GM18499 (cell line): ENCODE data around the gene HLA-DMA.

Source experiments
- ATAC-seq: cut with Tn5 transposase; IDR thresholded peaks from one replicate; pipeline ENCODE4 v1.9.1; 2021; ENCODE audit warnings: moderate number of reproducible peaks; ENCODE audit not compliant: insufficient read depth, unreplicated experiment

Gene HLA-DMA

DNA sequence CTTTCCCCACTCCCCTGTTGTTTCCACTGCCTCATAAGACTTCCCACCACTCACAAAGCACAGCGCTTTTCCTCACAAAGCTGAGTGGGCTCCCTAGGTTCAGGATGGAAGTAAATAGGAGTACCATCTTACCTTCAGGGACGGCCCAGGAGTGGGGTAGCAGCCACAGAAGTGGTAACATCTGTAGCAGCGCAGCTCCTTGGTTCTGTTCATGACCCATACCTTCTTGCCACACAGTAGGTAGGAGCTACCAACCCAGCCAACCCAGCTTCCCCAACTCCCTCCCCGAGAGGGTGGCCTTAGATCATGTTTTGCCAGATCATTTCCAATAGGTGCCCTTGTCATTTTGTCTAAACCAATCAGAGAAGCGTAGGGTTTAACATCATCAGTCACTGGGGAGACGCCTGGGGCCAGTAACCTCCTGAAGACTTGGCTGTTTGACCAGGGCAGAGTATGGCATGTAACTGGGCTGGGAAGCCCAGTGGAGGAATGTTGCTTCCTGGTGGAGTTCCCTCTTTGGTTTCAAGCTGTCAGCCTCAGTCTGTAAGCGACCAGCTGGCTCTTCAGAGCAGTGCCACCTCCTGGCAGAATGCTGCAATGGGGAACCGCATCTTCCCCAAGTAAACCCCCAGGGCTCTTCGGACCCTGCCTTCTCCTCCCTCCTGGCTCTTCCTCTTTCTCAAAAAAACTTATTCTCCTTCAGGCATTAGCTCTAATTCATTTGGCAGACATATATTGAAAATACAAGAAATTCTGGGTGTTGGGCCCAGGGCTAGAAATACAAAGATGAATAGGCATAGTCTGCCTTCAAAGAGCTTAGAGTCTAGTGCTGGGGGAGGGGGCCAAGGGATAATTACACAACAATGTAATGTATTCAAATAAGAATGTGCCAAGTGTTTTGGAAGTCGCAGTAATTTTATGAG is at the start of gene HLA-DMA:
Gene HLA-DMA (minus strand): TSS at position 281 of the 923 bp plus-strand sequence. CDS start 61 bp downstream, at position 220.
- peak; percentile 82 for ATAC-seq

DNA sequence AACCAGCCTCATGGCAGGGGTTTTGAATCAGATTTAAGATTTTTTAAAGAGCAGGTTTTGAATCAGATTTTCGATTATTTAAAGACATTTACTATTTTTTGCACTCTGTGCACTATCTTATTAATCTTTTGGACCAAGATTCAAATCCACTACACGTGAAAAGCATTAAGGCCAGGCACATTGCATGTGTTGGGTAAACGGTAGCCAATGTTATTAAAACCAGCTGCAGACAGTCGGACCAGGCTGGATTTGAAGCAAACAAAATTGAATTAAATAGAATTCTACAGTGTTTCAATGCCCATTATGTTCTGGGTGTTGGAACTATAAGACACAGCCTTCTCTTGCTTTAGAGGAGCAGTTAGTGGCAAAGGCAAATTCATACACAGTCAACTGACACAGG is 48.8 kb upstream of the HLA-DMA start:
- no peak for ATAC-seq

DNA sequence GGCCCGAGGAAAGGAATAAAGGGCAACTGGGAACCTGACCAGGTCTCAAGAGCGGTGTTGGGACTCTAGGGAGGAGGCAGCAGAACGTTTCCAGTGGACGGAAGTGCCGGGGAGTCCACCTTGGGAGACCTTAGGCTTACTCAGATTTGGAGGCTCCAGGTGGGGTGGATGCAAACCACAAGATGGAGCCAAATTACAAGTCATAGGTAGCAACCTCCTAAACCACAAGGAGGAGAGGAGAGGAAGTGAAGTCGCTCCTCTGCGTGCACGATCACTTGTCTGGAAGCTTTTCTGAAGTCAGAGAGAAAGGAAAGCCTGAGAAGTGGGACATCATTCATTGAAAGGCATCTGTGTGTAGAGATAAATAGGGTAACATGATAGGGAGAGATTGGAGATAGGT is 47.2 kb upstream of the HLA-DMA start:
- no peak for ATAC-seq

DNA sequence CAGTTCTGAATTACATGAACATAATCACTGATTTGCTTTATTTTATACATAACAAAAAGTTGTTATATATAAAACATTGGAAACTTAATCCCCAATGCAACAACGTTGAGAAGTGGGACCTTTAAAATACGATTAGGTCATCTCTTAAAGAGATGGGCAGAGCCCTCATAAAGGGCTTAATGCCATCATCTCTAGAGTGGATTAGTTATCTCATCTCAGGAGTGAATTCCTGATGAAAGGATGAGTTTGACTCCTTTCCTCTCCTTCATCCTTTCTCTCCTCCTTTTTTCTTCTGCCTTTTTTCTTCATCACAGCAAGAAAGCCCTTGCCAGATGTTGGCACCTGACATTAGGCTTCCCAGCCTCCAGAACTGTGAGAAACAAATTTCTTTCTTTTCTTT is 42.6 kb upstream of the HLA-DMA start:
- no peak for ATAC-seq

GRCh38 chr6:32993363-32993973 is 40.6 kb upstream of the HLA-DMA start:
- no peak for ATAC-seq

DNA sequence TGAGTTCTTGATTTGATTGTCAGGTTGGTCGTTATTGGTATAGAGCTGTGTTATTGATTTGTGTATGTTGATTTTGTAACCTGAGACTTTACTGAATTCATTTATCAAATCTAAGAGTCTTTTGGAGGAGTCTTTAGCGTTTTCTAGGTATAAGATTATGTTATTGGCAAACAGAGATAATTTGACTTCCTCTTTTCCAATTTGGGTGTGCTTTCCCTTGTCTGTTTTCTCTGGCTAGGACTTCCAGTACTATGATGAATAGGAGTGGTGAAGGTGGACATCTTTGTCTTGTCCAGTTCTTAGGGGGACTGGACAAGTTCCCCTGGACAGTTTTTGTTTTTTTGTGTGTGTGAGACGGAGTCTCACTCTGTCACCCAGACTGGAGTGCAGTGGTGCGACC is 39.1 kb upstream of the HLA-DMA start:
- no peak for ATAC-seq

DNA sequence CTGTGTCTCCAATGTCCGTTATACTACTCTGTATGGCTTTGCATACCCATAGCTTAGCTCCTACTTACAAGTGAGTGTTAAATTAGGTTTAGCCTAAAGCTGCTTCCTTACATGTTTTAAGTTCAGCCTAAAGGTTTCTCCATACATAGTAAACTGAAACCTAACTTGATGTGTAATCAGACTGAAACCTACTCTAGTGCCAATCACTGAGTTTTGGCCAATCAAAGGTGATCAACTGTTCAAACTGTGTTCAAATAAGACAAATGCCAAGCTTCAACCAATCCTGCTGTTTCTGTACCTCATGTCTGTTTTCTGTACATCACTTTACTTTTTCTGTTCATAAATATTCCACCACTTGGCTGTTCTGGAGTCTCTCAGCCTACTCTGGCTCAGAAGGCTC is 36.5 kb upstream of the HLA-DMA start:
- no peak for ATAC-seq

DNA sequence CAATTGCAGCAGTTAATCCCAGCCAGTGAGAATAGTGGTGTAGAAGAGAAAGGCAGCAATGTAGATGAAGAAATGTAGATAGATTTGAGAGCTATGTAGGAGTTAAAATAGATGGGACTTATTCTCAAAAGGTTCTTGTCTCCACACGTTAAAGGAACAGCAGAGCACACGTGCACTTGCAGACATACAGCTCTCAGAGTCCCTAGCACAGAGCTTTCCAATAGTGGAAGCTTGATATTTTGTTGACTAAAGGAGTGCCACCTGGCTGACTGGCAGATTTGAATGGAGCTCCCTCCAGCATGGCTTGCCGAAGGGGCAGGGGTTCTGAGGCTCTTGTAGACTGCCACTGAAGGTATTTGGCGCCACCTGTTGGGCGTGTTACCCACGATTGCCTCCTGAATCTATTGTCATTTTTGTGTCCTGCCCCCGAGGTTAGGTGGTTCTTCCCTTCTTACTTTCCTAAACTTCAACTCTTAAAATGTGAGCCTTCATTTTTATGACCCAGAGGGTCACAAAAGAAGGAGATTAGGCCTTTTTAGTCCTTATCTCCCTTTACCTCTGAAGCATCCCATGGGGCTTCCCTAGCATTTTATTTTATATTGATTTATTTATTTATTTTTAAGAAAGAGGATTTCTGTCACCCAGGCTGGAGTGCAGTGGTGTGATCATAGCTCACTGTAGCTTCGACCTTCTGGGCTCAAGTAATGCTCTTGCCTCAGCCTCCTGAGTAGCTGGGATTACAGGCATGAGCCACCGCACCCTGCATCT is 31.9 kb upstream of the HLA-DMA start:
- no peak for ATAC-seq

- no peak for ATAC-seq
Observed at GRCh38 chr6:32983964-32984621, 31.2 kb upstream of the HLA-DMA start.

GRCh38 chr6:32983493-32983848 is 30.6 kb upstream of the HLA-DMA start:
- no peak for ATAC-seq

DNA sequence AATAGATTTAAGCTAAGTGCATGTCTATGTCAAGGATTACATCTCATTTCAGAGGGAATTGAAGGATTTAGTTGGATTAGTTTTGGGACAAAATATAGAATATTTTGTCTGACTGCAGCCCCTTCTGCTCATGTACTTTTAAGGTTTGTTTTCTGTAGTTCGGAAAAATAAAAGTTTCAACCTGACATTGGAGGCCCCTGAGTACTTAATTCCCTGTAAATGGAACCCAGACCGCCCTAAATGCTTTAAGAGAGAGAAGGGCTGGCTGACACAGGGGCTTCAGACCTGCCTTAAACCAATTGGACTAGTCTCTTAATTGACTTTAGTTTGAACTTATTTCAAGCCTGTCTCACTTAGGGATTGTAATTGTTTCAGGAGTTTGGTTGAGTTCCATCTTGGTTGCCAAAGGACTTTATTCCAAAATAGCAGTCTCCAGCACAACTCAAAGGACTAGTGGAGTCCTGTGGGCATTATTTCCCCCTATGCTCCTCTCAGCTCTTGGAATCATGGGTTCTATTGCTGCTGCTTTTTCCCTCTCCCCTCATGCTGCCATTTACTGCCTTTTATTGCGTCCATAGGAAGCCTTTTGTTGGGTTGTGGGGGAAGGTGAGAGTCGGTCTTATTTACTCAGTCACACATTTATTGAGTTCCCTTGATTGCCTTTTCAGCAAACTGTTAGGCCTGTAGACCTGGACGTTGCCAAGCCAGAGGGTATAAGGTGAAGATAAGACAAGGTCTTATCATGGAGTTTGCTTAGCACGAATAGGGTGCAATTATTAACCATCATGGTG is 30.0 kb upstream of the HLA-DMA start:
- ATAC-seq = no peak

DNA sequence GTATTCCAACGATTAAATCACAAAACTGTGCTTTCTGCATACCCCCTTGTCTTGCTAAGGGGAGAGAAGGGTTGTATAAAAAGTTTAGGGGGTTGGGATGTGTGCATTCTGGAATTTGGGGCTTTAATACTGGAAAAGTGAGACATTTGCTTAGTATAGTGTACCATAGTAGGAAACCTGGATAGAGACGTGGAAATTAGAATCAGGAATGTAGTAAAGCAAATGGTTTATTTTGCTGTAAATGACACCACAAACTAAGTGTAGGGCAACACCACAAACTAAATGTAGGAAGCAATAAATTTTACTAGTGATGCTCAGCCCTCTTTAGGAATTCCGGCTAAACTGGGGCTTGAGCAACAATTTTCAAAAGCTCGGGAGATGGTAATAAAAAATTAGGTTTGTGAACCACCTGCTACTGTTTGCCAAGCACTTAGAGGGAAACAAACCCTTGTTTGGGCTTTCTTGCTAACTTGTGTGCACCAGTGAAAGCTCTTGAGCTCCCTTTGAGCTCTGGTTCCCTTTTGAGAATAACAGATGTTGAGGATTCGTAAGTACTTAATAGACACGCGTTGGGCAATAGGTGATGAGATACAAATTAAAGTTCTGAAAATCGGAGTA is 29.3 kb upstream of the HLA-DMA start:
- no peak for ATAC-seq

DNA sequence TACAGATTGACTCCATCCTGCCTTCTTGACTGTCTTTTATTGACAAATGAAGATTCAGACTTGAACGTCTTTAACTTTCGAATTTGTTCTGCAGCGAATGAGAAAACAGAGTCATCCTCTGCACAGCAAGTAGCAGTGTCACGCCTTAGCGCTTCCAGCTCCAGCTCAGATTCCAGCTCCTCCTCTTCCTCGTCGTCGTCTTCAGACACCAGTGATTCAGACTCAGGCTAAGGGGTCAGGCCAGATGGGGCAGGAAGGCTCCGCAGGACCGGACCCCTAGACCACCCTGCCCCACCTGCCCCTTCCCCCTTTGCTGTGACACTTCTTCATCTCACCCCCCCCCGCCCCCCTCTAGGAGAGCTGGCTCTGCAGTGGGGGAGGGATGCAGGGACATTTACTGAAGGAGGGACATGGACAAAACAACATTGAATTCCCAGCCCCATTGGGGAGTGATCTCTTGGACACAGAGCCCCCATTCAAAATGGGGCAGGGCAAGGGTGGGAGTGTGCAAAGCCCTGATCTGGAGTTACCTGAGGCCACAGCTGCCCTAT is 27.7 kb upstream of the HLA-DMA start:
- ATAC-seq = no peak

GRCh38 chr6:32979720-32980487 is 27.0 kb upstream of the HLA-DMA start:
- ATAC-seq = no peak

GRCh38 chr6:32977953-32978324 is 25.0 kb upstream of the HLA-DMA start:
- no peak for ATAC-seq

DNA sequence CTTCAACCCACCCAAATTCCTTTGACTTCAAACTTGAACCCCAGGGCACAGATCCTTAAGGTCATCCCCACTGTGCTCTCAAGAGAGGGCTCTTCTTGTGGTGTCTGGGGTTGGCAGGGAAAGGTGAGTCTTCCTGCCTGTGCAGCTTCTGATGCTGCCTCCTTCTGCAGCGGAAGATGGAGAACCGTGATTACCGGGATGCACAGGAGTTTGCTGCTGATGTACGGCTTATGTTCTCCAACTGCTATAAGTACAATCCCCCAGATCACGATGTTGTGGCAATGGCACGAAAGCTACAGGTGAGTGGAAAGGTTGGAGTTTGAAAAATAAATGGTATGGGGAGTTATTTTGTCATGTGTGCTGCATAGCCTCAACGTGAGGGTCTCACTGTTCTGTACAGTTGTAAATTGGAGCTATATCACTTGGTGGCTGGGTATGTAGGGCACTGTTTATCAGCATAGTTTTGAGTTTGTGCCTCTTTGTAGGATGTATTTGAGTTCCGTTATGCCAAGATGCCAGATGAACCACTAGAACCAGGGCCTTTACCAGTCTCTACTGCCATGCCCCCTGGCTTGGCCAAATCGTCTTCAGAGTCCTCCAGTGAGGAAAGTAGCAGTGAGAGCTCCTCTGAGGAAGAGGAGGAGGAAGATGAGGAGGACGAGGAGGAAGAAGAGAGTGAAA is 24.5 kb upstream of the HLA-DMA start:
- no peak for ATAC-seq

DNA sequence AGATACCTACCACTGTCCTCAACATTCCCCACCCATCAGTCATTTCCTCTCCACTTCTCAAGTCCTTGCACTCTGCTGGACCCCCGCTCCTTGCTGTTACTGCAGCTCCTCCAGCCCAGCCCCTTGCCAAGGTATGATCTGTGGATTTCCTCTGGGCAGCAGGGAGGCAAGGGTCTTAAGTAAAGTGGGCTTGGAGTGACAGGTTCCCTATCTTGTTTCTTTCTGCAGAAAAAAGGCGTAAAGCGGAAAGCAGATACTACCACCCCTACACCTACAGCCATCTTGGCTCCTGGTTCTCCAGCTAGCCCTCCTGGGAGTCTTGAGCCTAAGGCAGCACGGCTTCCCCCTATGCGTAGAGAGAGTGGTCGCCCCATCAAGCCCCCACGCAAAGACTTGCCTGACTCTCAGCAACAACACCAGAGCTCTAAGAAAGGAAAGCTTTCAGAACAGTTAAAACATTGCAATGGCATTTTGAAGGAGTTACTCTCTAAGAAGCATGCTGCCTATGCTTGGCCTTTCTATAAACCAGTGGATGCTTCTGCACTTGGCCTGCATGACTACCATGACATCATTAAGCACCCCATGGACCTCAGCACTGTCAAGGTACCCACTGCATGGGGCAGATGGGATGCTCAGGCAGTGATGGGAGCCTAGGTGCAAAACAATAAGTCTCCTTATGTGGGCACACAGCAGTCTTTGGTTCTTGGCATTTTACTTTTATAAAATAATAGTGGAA is 23.6 kb upstream of the HLA-DMA start:
- ATAC-seq = no peak
